Liver (tissue), 3 donors: ENCODE data around the gene DYRK1A.

Source experiments
- EGR1 ChIP-seq, 2 donors: IDR thresholded peaks; 2 replicates each; pipeline ENCODE4 v1.6.1; 2016 to 2018; ENCODE audit warnings: antibody characterized with exemption in 2 of 2, low read depth in 2 of 2
- GABPA ChIP-seq, 2 donors: IDR thresholded peaks in 1 of 2; conservative IDR thresholded peaks in 1 of 2; 2 replicates each; pipeline ENCODE4 v1.6.1; 2016; ENCODE audit warnings: antibody characterized with exemption in 2 of 2, mild to moderate bottlenecking in 1 of 2, moderate library complexity in 1 of 2
- RAD21 ChIP-seq, 2 donors: IDR thresholded peaks; 2 replicates each; pipeline ENCODE4 v1.6.1; 2016; ENCODE audit warnings: antibody characterized with exemption in 2 of 2, mild to moderate bottlenecking in 2 of 2
- TAF1 ChIP-seq: conservative IDR thresholded peaks from 2 replicates; pipeline ENCODE4 v1.6.1; 2016; ENCODE audit warnings: antibody characterized with exemption, mild to moderate bottlenecking
- YY1 ChIP-seq: IDR thresholded peaks from 2 replicates; pipeline ENCODE4 v1.6.1; 2016; ENCODE audit warnings: antibody characterized with exemption, mild to moderate bottlenecking
- TF ChIP-seq, protein P1 (sequence below): fragments of 150-350 bp; IDR thresholded peaks from 2 replicates; pipeline ENCODE4 v1.5.1; 2017; ENCODE audit warnings: improper control_type of control experiment, low read depth, low read length; ENCODE audit not compliant: missing input control
- TF ChIP-seq, protein P2 (sequence below): IDR thresholded peaks from 2 replicates; pipeline ENCODE4 v1.6.1; 2016; ENCODE audit warnings: antibody characterized with exemption, mild to moderate bottlenecking
- TF ChIP-seq, protein P3 (sequence below): IDR thresholded peaks from 2 replicates; pipeline ENCODE4 v1.6.1; 2016; ENCODE audit warnings: antibody characterized with exemption
- donor health status: healthy.
- donor health status: healthy.

DNA sequence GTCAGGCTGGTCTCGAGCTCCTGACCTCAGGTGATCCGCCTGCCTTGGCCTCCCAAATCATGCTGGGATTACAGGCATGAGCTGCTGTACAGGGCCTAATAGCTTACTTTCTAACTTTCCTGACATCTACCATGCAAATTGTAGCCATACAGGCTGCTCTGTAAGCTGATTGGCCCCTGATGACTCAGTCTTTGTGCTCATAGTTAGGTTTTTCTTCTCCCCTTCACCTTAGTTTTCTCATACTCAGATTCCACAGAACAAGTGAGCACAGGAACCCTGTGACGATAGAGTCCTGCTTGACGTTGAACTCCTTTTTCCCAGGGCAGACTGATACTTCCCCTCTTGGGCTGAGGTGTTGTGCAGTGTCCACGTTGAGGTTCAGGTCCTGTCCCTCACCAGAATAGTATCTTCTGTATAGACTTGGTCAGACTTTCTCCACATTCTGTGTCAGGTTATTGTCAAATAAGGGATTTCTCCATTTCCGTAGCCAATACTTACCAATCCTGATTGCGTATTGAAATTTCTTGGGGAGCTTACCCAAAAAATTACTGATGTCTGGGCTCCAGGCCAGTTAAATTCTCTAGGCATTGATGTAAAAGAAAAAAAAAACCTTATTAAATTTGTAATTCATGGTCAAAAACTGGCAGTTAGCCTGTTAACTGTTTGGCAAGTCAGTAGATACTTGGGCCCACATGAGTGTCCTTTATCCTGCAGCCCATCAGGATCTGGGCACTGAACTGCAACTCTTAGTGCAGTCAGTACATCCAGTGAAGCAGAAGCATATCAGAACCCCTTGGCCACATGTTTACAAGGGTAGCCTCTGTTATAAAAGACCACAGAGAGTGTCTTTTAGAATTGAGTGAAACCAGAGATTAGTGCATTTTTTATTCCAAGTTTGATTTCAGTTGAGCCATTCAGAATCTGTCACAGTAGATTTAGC is 118.2 kb downstream of the DYRK1A start:
- TF ChIP-seq, protein P1, sequence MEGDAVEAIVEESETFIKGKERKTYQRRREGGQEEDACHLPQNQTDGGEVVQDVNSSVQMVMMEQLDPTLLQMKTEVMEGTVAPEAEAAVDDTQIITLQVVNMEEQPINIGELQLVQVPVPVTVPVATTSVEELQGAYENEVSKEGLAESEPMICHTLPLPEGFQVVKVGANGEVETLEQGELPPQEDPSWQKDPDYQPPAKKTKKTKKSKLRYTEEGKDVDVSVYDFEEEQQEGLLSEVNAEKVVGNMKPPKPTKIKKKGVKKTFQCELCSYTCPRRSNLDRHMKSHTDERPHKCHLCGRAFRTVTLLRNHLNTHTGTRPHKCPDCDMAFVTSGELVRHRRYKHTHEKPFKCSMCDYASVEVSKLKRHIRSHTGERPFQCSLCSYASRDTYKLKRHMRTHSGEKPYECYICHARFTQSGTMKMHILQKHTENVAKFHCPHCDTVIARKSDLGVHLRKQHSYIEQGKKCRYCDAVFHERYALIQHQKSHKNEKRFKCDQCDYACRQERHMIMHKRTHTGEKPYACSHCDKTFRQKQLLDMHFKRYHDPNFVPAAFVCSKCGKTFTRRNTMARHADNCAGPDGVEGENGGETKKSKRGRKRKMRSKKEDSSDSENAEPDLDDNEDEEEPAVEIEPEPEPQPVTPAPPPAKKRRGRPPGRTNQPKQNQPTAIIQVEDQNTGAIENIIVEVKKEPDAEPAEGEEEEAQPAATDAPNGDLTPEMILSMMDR = no peak
- TF ChIP-seq GABPA (IDR thresholded peaks at IDR 0.05 in 1 of 2, conservative IDR thresholded peaks at IDR 0.05 in 1 of 2) = no peak
- TF ChIP-seq, protein P2, sequence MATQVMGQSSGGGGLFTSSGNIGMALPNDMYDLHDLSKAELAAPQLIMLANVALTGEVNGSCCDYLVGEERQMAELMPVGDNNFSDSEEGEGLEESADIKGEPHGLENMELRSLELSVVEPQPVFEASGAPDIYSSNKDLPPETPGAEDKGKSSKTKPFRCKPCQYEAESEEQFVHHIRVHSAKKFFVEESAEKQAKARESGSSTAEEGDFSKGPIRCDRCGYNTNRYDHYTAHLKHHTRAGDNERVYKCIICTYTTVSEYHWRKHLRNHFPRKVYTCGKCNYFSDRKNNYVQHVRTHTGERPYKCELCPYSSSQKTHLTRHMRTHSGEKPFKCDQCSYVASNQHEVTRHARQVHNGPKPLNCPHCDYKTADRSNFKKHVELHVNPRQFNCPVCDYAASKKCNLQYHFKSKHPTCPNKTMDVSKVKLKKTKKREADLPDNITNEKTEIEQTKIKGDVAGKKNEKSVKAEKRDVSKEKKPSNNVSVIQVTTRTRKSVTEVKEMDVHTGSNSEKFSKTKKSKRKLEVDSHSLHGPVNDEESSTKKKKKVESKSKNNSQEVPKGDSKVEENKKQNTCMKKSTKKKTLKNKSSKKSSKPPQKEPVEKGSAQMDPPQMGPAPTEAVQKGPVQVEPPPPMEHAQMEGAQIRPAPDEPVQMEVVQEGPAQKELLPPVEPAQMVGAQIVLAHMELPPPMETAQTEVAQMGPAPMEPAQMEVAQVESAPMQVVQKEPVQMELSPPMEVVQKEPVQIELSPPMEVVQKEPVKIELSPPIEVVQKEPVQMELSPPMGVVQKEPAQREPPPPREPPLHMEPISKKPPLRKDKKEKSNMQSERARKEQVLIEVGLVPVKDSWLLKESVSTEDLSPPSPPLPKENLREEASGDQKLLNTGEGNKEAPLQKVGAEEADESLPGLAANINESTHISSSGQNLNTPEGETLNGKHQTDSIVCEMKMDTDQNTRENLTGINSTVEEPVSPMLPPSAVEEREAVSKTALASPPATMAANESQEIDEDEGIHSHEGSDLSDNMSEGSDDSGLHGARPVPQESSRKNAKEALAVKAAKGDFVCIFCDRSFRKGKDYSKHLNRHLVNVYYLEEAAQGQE = no peak
- TF ChIP-seq RAD21 (IDR thresholded peaks at IDR 0.05) = no peak
- no peak for TF ChIP-seq TAF1
- TF ChIP-seq EGR1 (IDR thresholded peaks at IDR 0.05; ENCODE audit: low read depth in 2 of 2) = no peak
- no peak for TF ChIP-seq YY1
- TF ChIP-seq, protein P3, sequence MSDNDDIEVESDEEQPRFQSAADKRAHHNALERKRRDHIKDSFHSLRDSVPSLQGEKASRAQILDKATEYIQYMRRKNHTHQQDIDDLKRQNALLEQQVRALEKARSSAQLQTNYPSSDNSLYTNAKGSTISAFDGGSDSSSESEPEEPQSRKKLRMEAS = no peak
